ENCODE measurements around the gene IGBP1.

IGBP1 gene

GRCh38 chrX:70128071-70128470 is 5.2 kb upstream of the IGBP1 start:
- no peak for DNase-seq (ENCODE audit: low read depth, low spot score)
- H3K4me3 ChIP-seq (ENCODE audit: low read depth, low read length): no peak overlapping the region
- POLR2A ChIA-PET: no interaction called here
- CTCF ChIA-PET: interaction anchor here (1.1 to 1.3 kb wide), 2 partner anchors 31 to 589 kb away, joined by 3 read pairs; no protein-coding TSS in a partner anchor
- no peak for TF ChIP-seq CTCF (IDR thresholded peaks at IDR 0.05; ENCODE audit: insufficient read depth, low read length, missing control alignments)

GRCh38 chrX:70129816-70130215 is 3.4 kb upstream of the IGBP1 start:
- CTCF ChIA-PET: interaction anchor here (1.5 kb wide), 1 partner anchor 10 kb away, joined by 5 read pairs; no protein-coding TSS in a partner anchor

GRCh38 chrX:70132224-70132623 is 1.0 kb upstream of the IGBP1 start:
- DNase-seq (ENCODE audit: low read depth, low spot score): no peak
- no peak overlapping the region for H3K4me3 ChIP-seq (ENCODE audit: low read depth, low read length)
- CTCF ChIA-PET: interaction anchor here (0.6 to 3.6 kb wide), 9 partner anchors 10 to 595 kb away, joined by 3 to 18 read pairs (median 5); no protein-coding TSS in a partner anchor
- TF ChIP-seq CTCF (IDR thresholded peaks at IDR 0.05; ENCODE audit: insufficient read depth, low read length, missing control alignments): no peak
- POLR2A ChIA-PET: no interaction called here

More at GRCh38 chrX:70129816-70130215, 3.4 kb upstream of the IGBP1 start:
- no peak for DNase-seq (ENCODE audit: low read depth, low spot score)
- H3K4me3 ChIP-seq (ENCODE audit: low read depth, low read length): no peak overlapping the region
- POLR2A ChIA-PET: no interaction called here
- TF ChIP-seq CTCF (IDR thresholded peaks at IDR 0.05; ENCODE audit: insufficient read depth, low read length, missing control alignments): no peak

GRCh38 chrX:70132877-70133302 is 357 bp upstream of the IGBP1 start:
- H3K4me3 ChIP-seq (ENCODE audit: low read depth, low read length): peak overlapping the region; percentile 77
- ChIA-PET CTCF (interaction anchor here (0.6 to 3.6 kb wide), 27 partner anchors 8 to 595 kb away, joined by 3 to 18 read pairs (median 4); partner anchors contain the start of gene P2RY4), POLR2A (interaction anchor here (1.9 kb wide), 1 partner anchor 36 kb away, joined by 4 read pairs; no protein-coding TSS in a partner anchor)
- no peak for DNase-seq (ENCODE audit: low read depth, low spot score)
- no peak for TF ChIP-seq CTCF (IDR thresholded peaks at IDR 0.05; ENCODE audit: insufficient read depth, low read length, missing control alignments)

- H3K4me3 ChIP-seq (ENCODE audit: low read depth, low read length): peak overlapping the region; percentile 77
- no peak for TF ChIP-seq CTCF (IDR thresholded peaks at IDR 0.05; ENCODE audit: insufficient read depth, low read length, missing control alignments)
- no peak for DNase-seq (ENCODE audit: low read depth, low spot score)
- ChIA-PET POLR2A (interaction anchor here (1.9 kb wide), 1 partner anchor 34 kb away, joined by 4 read pairs; no protein-coding TSS in a partner anchor), CTCF (interaction anchor here (0.7 to 3.6 kb wide), 27 partner anchors 8 to 596 kb away, joined by 3 to 18 read pairs (median 4); partner anchors contain the start of gene P2RY4)
Measured at GRCh38 chrX:70134116-70134477, 850 bp downstream of the IGBP1 start.

GRCh38 chrX:70138622-70139021 is 5.4 kb downstream of the IGBP1 start:
- H3K4me3 ChIP-seq (ENCODE audit: low read depth, low read length): no peak overlapping the region
- ChIA-PET CTCF (no interaction called here), POLR2A (interaction anchor here (0.7 kb wide), 1 partner anchor 36 kb away, joined by 3 read pairs; no protein-coding TSS in a partner anchor)
- TF ChIP-seq CTCF (IDR thresholded peaks at IDR 0.05; ENCODE audit: insufficient read depth, low read length, missing control alignments): no peak
- DNase-seq (ENCODE audit: low read depth, low spot score): no peak
